GM21576 (cell line): ENCODE results near the gene R3HDM4.
"Not testable (repeated sequence)": the region's sequence is repeated elsewhere in the genome, so short reads cannot be mapped to it uniquely, and the experiment has no call there.

Experiments
- ATAC-seq: cut with Tn5 transposase; IDR thresholded peaks from one replicate; pipeline ENCODE4 v1.9.1; 2021; ENCODE audit warnings: mild to moderate bottlenecking, moderate library complexity; ENCODE audit not compliant: unreplicated experiment

The R3HDM4 gene

DNA sequence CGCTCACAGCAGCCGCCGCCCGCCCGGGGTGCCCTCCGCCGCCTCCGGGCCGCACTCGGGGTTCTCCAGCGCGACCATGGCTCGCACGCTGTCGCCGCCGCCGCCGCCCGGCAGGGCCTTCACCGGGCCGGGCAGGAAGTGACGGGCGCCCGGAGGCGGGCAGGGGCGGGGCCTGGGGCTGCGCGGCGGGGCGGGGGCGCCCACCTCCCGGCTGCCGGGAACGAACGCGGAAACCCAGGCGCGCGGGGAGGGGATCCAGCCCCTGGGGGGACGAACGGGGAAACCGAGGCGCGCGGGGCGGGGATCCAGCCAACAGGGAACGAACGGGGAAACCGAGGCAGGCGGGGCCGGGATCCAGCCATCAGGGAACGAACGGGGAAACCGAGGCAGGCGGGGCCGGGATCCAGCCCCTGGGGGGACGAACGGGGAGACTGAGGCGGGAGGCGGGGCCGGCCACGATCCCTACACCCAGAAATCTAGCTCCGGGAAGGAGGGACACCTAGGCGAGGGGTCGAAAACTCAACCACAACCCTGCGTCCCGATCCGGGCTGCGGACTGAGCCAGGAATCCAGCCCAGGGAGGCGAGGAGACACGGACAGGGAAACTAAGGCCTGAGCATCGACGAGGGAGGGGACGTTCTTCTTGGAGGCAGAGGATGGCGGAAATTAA, at the start of gene R3HDM4:
Gene R3HDM4, minus strand, starts transcription at position 140 of the 669 bp plus-strand sequence. Its CDS starts 62 bp downstream, at position 78.
- ATAC-seq, result no peak

GRCh38 chr19:961866-962620, 49.0 kb upstream of the R3HDM4 start:
- ATAC-seq, result no peak

DNA sequence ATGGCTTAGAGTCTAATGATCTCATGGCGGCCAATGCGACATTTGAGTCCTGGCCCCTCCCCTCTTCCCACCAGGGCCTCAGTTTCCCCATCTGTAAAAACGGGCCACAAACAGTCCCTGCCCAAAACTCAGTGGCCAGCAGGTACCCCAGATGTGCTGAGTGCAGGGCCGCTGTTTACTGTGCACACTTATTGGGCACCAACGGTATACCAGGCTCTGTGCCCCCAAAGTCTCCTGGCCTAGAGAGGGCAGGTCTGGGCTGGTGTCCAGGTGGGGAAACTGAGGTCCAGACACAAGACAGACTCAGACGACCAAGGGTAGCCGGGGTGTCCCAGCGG, 47.6 kb upstream of the R3HDM4 start:
- ATAC-seq, result no peak

GRCh38 chr19:960020-960419, 47.0 kb upstream of the R3HDM4 start:
- ATAC-seq, result no peak

DNA sequence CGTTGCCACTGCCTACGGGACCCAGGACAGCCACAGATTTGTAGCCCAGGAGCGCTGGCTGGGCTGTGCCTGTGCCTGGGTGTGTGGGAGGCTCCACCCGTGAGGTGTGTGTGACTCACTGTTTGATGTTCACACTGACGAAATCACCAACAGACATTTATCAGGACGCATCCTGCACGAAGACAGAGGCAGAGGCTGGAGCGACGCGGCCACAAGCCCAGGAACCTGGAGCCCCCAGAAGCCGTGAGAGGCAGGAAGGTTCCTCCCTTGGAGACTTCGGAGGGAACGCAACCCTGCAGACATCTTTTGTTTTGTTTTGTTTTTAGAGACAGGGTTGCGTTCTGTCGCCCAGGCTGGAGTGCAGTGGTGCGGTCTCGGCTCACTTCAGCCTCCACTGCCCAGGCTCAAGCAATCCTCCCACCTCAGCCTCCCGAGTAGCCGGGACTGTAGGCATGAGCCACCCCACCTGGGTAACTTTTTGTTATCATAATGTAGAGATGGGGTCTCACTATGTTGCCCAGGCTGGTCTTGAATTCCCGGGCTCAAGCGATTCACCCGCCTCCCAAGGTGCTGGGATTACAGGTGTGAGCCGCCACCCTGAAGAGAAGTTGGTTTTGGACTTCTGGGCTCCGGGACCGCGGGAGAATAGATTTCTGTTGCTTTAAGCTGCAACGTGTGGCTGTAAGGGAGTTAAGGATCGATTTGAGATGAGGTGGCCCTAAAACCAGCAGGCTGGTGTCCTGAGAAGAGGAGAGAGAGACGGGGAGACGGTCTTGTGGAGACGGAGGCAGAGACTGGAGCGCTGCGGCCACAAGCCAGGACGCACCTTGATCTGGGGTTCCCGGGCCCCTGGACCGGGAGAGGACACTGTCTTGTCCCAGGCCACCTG, 46.2 kb upstream of the R3HDM4 start:
- ATAC-seq, result no peak

DNA sequence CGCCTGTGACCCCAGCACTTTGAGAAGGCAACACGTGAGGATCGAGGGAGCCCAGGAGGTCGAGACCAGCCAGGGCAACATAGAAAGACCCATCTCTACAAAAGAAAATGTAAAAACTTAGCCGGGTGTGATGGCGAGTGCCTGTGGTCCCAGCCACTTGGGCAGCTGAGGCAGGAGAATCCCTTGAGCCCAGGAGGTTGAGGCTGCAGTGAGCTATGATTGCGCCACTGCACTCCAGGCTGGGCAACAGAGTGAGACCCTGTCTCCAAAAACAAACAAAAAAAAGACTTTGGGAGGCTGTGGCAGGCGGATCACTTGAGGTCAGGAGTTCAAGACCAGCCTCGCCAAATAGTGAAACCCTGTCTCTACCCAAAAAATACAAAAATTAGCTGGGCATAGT, 44.6 kb upstream of the R3HDM4 start:
- not testable (repeated sequence) for ATAC-seq

GRCh38 chr19:956766-957440, 43.9 kb upstream of the R3HDM4 start:
- no peak for ATAC-seq

- ATAC-seq, result no peak
Observed at GRCh38 chr19:955803-956765, 43.1 kb upstream of the R3HDM4 start.

DNA sequence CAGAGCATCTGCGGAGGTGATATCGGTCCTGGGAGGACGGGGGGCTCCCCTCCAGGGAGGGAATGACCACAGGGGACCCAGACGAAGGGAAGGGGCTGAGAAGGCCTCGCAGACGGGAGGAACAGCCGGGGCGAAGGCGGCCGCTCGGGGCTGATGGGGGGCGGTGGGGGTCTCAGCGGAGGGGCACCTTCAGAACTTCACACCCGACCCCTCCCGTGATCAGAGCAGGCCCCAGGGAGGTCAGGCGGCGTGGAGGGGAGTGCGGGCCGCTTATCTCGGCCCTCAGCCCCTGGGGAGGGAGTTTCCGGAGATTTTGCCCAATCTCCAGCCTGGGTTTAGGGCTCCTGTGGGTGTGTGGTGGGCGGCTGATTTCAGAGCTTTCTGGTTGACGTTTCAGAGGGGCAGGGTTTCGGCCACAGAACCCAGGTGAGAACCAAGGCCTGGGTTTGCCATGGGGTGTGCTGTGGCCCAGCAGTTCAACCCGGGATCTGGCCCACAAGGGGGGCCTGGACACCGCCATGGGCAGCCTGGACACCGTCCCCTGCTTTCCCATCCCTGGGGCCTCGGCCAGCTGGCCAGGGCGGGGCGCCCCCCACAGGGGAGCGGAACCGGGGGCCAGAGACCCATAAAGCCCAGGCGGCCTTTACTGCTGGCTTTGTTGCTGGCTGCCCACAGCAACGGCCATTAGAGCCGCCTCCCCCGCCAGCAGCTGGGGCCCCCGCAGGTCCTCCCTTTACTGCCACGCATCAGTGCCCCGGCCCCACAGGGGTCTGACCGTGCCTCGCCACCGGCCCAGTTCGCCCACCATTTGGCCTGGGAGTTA, 41.9 kb upstream of the R3HDM4 start:
- no peak for ATAC-seq

DNA sequence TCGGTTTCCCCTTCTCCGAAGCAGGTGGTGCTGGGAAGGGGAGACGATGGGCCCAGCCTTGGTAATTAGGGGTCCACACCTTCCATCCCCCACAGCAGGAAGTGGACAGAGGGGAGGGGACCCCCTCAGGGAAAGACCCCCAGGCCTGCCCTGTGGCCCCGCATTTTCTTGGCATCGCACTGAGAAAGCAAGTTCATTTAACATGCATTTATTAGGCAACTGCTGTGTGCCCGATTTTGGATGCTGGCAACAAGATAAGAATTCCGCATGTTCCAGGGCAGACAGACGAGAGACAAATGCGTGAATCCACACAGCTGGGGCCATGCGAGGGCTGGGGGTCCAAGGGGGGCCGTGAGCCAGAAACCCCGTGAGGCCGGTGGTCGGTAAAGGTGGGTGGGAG, 41.3 kb upstream of the R3HDM4 start:
- ATAC-seq, result no peak

GRCh38 chr19:953445-954271, 40.6 kb upstream of the R3HDM4 start:
- ATAC-seq, result no peak

GRCh38 chr19:952680-953444, 39.8 kb upstream of the R3HDM4 start:
- no peak for ATAC-seq

DNA sequence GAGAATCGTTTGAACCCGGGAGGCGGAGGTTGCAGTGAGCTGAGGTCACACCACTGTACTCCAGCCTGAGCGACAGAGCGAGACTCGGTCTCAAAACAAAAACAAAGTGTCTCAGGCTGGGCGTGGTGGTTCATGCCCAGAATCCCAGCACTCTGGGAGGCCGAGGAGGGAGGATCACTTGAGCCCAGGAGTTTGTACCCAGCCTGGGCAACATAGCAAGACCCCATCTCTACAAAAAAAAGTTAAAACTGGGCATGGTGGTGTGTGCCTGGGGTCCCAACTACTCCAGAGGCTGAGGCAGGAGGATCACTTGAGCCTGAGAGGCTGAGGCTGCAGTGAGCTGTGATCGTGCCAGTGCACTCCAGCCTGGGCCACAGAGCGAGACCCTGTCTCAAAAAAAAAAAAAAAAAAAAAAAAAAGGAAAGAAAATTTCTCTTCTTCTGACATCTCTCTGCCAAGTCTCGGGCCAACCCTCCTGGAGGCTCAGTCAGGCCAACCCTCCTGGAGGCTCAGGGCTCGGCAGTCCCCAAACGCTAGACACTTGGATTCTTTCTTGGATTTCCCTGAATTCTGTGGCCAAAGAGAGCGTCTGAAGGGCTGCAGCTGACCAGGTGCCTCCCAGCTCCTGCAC, 39.1 kb upstream of the R3HDM4 start:
- no peak for ATAC-seq

DNA sequence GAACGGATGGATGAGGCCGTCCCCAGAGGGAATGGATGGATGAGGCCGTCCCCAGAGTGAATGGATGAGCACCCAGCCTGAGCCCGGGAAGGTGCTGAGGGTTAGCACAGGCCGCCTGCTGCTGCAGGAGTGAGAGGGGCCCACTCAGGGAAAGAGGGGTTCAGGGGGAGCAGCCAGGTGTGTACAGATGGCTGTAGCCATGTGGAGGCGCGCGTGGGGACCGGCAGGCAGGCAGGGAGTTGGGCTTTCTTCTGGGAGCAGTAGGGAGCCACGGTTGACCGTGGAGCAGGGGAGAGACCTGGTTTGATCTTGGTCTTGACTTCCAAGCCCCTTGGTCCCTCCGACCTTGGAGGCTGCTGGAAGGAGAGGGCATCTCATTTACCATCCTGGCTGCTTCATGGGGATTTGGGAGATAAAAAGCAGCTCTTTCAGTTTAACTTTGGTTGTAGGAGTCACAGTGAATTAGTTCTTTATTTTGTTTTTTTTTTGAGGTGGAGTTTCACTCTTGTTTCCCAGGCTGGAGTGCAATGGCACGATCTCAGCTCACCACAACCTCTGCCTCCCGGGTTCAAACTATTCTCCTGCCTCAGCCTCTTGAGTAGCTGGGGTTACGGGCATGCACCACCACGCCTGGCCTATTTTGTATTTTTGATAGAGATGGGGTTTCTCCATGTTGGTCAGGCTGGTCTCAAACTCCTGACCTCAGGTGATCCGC, 37.5 kb upstream of the R3HDM4 start:
- ATAC-seq, result no peak

DNA sequence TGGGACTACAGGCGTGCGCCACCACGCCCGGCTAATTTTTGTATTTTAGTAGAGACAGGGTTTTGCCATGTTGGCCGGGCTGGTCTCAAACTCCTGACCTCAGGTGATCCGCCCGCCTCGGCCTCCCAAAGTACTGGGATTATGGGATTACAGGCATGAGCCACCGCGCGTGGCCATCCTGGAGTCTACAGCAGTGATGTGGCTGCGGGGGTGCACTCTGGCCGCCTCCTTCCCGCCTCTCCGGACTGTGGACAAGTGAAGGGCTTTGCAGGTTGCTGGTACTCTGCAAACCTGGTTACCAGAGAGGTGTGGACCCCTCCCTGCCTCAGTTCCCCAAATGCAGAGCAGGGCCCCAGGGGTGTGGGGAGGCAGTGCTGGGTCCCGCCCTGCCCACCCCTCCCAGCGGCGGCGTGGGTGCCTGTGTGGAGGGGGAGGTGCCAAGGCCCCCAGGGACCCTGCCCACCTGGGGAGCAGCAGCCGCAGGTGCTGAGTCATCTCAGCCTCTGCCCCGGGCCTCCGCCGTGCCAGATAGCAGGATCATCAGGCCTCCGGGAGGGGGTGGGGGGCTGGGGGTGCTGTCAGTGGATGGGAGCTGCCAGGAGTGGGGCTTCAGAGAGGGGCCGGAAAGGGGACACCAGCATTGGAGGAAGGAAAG, 36.0 kb upstream of the R3HDM4 start:
- no peak for ATAC-seq
